Hepatocyte (in vitro differentiated cells): ENCODE data around the gene BAHCC1.

Experiments used
- EZH2 ChIP-seq: fragments of 200-600 bp; sonication (generic); IDR thresholded peaks from 2 replicates; pipeline ENCODE4 v1.6.1; 2016; ENCODE audit warnings: antibody characterized with exemption, mild to moderate bottlenecking, borderline replicate concordance
- EZH2phosphoT487 ChIP-seq: fragments of 200-600 bp; sonication (generic); IDR thresholded peaks from one replicate; pipeline ENCODE4 v1.6.1; 2018; ENCODE audit warnings: antibody characterized with exemption, mild to moderate bottlenecking, low read depth, moderate library complexity; ENCODE audit not compliant: unreplicated experiment, severe bottlenecking
- TF ChIP-seq, protein P1 (sequence below): fragments of 200-600 bp; sonication (generic); IDR thresholded peaks from 2 replicates; pipeline ENCODE4 v1.5.1; 2016; ENCODE audit warnings: antibody characterized with exemption, mild to moderate bottlenecking; ENCODE audit not compliant: poor library complexity

DNA sequence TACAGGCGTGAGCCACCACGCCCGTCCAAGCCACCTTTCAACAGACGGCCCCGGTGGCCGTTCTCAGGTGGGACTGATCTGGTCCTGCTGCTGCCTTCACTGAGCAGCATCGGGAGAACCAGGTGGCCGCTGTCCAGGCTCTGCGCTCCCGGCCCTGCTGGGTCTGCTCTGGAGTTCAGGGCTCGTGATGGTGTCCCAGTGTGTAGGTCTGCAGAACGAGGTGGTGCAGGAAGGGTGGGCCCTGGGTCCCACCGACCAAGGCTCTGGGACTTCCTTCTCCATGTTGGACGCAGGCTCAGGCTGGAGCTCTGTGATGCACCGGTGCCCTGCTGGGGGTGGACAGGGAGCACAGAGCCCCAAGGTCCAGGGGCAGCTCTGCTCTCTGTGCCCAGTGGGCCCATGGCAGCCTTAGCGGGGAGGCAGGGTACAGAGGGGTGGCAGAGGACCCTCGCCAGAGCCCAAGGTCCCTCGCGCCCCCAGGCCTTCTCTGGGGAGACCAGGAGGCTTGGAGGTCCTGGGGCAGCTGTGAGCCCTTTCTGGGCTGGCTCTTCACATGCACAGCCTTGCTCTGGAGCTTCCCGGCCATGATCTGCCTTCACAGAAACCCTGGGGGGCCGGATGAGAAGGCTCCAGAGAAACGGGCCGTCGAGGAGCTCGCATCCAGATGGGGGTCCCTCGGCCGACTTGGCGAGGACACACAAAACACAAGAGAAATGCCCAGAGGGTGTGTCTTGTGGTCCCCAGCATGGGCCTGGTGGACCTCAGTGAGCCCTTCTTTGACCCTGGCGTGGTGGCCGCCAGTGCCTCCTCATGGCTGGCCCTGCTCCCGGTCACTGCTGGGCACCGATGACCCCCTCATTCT, 26.9 kb upstream of the BAHCC1 start:
- TF ChIP-seq, protein P1, sequence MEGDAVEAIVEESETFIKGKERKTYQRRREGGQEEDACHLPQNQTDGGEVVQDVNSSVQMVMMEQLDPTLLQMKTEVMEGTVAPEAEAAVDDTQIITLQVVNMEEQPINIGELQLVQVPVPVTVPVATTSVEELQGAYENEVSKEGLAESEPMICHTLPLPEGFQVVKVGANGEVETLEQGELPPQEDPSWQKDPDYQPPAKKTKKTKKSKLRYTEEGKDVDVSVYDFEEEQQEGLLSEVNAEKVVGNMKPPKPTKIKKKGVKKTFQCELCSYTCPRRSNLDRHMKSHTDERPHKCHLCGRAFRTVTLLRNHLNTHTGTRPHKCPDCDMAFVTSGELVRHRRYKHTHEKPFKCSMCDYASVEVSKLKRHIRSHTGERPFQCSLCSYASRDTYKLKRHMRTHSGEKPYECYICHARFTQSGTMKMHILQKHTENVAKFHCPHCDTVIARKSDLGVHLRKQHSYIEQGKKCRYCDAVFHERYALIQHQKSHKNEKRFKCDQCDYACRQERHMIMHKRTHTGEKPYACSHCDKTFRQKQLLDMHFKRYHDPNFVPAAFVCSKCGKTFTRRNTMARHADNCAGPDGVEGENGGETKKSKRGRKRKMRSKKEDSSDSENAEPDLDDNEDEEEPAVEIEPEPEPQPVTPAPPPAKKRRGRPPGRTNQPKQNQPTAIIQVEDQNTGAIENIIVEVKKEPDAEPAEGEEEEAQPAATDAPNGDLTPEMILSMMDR = no peak
- TF ChIP-seq EZH2 (no peak), EZH2phosphoT487 (no peak)
